ENCODE measurements around the gene TOMM40L. TPM values are rescaled to one million over a fixed set of nuclear protein-coding genes. Genes with fewer than 3 reads are reported as not detected.

TOMM40L gene
- total RNA-seq, 2 experiments from 2014 or later, result 11.0 to 20.1 TPM

- H3K9me2 ChIP-seq (ENCODE audit: insufficient read depth, low read length), result no peaks in the 10 kb centered on the region
- peaks cover 48% of the 10 kb centered on the region for H3K4me1 ChIP-seq (ENCODE audit: insufficient read depth, low read length, poor library complexity, severe bottlenecking)
- no peaks in the 10 kb centered on the region for H4K20me1 ChIP-seq (ENCODE audit: insufficient read depth, low read length)
- H3K9me3 ChIP-seq (ENCODE audit: low read length), result no peaks in the 10 kb centered on the region
- no peak overlapping the region for H3K4me3 ChIP-seq (ENCODE audit: low read depth, low read length, poor library complexity, severe bottlenecking)
- no peak overlapping the region for H2AFZ ChIP-seq (ENCODE audit: low read length)
- ChIA-PET POLR2A (interaction anchor here (0.6 kb wide), 1 partner anchor 7 kb away, joined by 4 read pairs; no protein-coding TSS in a partner anchor), CTCF (ENCODE audit: unreplicated experiment) (no interaction called here)
- no peaks in the 10 kb centered on the region for H3K36me3 ChIP-seq (ENCODE audit: insufficient read depth, low read length)
- no peak for DNase-seq (ENCODE audit: low spot score)
- H3K79me2 ChIP-seq (ENCODE audit: insufficient read depth, low read depth, low read length), result no peaks in the 10 kb centered on the region
- BruUV-seq (replicated peaks), result no TSS peak
- no peak overlapping the region for H3K27ac ChIP-seq (ENCODE audit: low read depth, low read length, poor library complexity, severe bottlenecking)
- H3K4me2 ChIP-seq (ENCODE audit: low read length), result no peak overlapping the region
- TF ChIP-seq EZH2phosphoT487 (IDR thresholded peaks at IDR 0.05; ENCODE audit: borderline replicate concordance, low read depth, low read length) (no peak), CTCF (conservative IDR thresholded peaks at IDR 0.05; ENCODE audit: low read length) (no peak)
- intact Hi-C loops (cut with micrococcal nuclease; ENCODE audit: unreplicated experiment), result no loop called here
Observed at GRCh38 chr1:161196521-161197451, 29.1 kb upstream of the TOMM40L start.

- DNase-seq (ENCODE audit: low spot score), result no peak
- no peak overlapping the region for H2AFZ ChIP-seq (ENCODE audit: low read length)
- intact Hi-C loops (cut with micrococcal nuclease; ENCODE audit: unreplicated experiment), result no loop called here
- peaks cover 2% of the 10 kb centered on the region; the same call in 1 of the 2 replicates for H3K79me2 ChIP-seq (ENCODE audit: insufficient read depth, low read depth, low read length)
- H3K9me2 ChIP-seq (ENCODE audit: insufficient read depth, low read length), result no peaks in the 10 kb centered on the region
- no TSS peak for BruUV-seq (replicated peaks)
- no peak overlapping the region for H3K4me2 ChIP-seq (ENCODE audit: low read length)
- CTCF ChIA-PET (ENCODE audit: unreplicated experiment), result no interaction called here
- TF ChIP-seq EZH2phosphoT487 (IDR thresholded peaks at IDR 0.05; ENCODE audit: borderline replicate concordance, low read depth, low read length), result no peak
- POLR2A ChIA-PET, result no interaction called here
- no peaks in the 10 kb centered on the region for H3K36me3 ChIP-seq (ENCODE audit: insufficient read depth, low read length)
- no peak overlapping the region for H3K27ac ChIP-seq (ENCODE audit: low read depth, low read length, poor library complexity, severe bottlenecking)
- H3K9me3 ChIP-seq (ENCODE audit: low read length), result no peaks in the 10 kb centered on the region
- H4K20me1 ChIP-seq (ENCODE audit: insufficient read depth, low read length), result no peaks in the 10 kb centered on the region
- H3K4me3 ChIP-seq (ENCODE audit: low read depth, low read length, poor library complexity, severe bottlenecking), result no peak overlapping the region
- H3K4me1 ChIP-seq (ENCODE audit: insufficient read depth, low read length, poor library complexity, severe bottlenecking), result peaks cover 44% of the 10 kb centered on the region
Observed at GRCh38 chr1:161197560-161198193, 28.2 kb upstream of the TOMM40L start.

GRCh38 chr1:161198194-161198896 lies 27.5 kb upstream of the TOMM40L start:
- Histone ChIP-seq H3K4me3 (ENCODE audit: low read depth, low read length, poor library complexity, severe bottlenecking) (no peak overlapping the region), H3K9me3 (ENCODE audit: low read length) (no peaks in the 10 kb centered on the region), H3K79me2 (ENCODE audit: insufficient read depth, low read depth, low read length) (peaks cover 4% of the 10 kb centered on the region; the same call in 1 of the 2 replicates), H3K4me2 (ENCODE audit: low read length) (no peak overlapping the region), H3K27ac (ENCODE audit: low read depth, low read length, poor library complexity, severe bottlenecking) (no peak overlapping the region), H3K36me3 (ENCODE audit: insufficient read depth, low read length) (no peaks in the 10 kb centered on the region), H2AFZ (ENCODE audit: low read length) (no peak overlapping the region), H3K4me1 (ENCODE audit: insufficient read depth, low read length, poor library complexity, severe bottlenecking) (peaks cover 46% of the 10 kb centered on the region), H4K20me1 (ENCODE audit: insufficient read depth, low read length) (no peaks in the 10 kb centered on the region), H3K9me2 (ENCODE audit: insufficient read depth, low read length) (no peaks in the 10 kb centered on the region)
- no TSS peak for BruUV-seq (replicated peaks)
- POLR2A ChIA-PET, result interaction anchor here (0.6 kb wide), 1 partner anchor 44 kb away, joined by 3 read pairs; no protein-coding TSS in a partner anchor
- DNase-seq (ENCODE audit: low spot score), result no peak
- intact Hi-C loops (cut with micrococcal nuclease; ENCODE audit: unreplicated experiment), result no loop called here
- CTCF ChIA-PET (ENCODE audit: unreplicated experiment), result no interaction called here
- TF ChIP-seq EZH2phosphoT487 (IDR thresholded peaks at IDR 0.05; ENCODE audit: borderline replicate concordance, low read depth, low read length) (no peak), CTCF (conservative IDR thresholded peaks at IDR 0.05; ENCODE audit: low read length) (no peak)
